Measurements from ENCODE around the gene CD207.

Gene CD207

DNA sequence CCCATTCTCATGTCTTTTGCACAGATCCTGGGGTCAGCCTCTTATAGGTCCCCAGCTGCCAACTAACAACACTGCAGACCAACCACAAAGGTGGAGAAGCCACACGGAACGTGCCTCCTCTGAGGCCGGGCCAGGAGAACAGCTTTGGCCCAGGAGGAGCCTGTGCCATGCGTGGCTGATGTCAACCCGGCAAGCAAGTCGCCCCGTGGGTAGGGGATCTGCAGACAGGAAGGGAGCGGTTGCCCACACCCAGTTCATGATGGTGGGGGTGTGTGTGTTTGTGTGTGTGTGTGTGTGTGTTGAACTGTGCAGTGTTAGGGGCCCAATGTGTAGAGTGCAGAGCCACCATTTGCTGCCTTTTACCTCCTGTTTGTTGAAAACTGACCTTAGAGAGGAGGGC lies 12.8 kb downstream of the CD207 start:
- peaks cover 0 to 12% of the 10 kb centered on the region in 2 experiments for H3K4me1 ChIP-seq (ENCODE audit: control insufficient read depth in 1 of 2, insufficient read depth in 1 of 2, low read depth in 1 of 2, low read length in 1 of 2)
- no peaks in the 10 kb centered on the region for H3K9me3 ChIP-seq

DNA sequence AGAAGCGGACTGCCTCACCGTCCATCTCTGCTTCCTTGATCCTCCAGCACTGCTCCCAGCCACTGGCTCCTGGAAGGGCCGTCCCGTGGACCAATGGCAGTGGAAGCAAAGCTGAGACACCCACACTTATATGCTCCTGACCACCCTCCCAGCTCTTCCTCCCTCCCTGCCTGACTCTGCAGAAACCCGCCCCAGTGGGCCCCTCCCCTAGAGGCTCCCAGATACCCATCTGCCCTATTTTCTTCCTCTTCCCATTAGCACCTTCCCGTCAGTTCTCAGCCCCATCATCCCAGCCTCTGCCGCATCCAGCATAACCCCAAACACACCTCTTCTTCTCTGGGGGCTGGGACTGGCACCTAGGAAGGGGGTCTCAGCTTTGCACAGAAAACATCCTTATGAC lies 15.1 kb downstream of the CD207 start, which contains the start of gene CLEC4F:
CLEC4F (minus strand) TSS at position 101 of the 400 bp plus-strand sequence; CDS start at position 25, 76 bp downstream.
- Histone ChIP-seq H3K4me3 (ENCODE audit: low read depth in 1 of 2, low read length in 1 of 2) (no peak within 1 kb of the TSS), H3K4me1 (ENCODE audit: control insufficient read depth in 1 of 2, insufficient read depth in 1 of 2, low read depth in 1 of 2, low read length in 1 of 2) (no peaks in the 10 kb centered on the region), H3K36me3 (no peaks in the 10 kb centered on the region), H3K27me3 (peaks cover 39% of the 10 kb centered on the region), H3K27ac (no peak within 1 kb of the TSS), H3K9me3 (no peaks in the 10 kb centered on the region)
- TF ChIP-seq, protein P1, sequence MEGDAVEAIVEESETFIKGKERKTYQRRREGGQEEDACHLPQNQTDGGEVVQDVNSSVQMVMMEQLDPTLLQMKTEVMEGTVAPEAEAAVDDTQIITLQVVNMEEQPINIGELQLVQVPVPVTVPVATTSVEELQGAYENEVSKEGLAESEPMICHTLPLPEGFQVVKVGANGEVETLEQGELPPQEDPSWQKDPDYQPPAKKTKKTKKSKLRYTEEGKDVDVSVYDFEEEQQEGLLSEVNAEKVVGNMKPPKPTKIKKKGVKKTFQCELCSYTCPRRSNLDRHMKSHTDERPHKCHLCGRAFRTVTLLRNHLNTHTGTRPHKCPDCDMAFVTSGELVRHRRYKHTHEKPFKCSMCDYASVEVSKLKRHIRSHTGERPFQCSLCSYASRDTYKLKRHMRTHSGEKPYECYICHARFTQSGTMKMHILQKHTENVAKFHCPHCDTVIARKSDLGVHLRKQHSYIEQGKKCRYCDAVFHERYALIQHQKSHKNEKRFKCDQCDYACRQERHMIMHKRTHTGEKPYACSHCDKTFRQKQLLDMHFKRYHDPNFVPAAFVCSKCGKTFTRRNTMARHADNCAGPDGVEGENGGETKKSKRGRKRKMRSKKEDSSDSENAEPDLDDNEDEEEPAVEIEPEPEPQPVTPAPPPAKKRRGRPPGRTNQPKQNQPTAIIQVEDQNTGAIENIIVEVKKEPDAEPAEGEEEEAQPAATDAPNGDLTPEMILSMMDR (IDR thresholded peaks at IDR 0.05), result no peak

More for the DNA sequence above, 12.8 kb downstream of the CD207 start:
- TF ChIP-seq, protein P1 (IDR thresholded peaks at IDR 0.05), result no peak
- Histone ChIP-seq H3K4me3 (ENCODE audit: low read depth in 1 of 2, low read length in 1 of 2) (no peak overlapping the region), H3K36me3 (no peaks in the 10 kb centered on the region), H3K27ac (no peak overlapping the region), H3K27me3 (peaks cover 22% of the 10 kb centered on the region)

DNA sequence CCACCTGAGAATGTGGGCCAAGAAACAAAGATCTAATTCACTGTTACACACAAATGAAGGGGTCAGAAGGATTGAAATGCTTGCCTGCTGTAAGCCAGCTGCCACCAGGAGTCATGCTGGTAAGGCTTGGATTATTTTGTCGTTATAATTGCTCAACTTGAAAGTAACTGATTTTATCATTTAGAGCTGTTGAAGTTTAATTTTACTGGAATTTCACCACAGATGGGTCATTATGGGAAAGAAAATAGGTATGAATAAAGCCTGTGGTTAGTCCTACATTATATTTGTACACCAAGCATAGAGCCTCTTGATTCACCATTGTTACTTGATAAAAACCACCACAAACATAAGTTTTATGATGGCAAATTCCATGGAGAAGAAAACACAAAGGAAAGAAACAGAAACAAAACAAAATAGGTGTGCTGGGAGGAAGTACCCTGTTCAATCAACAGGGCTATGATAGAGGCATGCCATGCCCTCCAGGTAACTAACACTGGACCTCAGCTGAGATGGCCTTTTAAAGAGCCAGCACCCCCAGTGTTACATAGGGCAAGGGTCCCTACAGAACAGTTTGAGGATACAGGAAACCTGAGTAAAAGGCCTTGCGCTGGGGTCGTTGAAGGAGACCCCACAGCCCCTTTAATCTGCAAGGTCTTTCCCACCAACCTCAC lies 18.2 kb downstream of the CD207 start:
- Histone ChIP-seq H3K27ac (no peak overlapping the region), H3K9me3 (no peaks in the 10 kb centered on the region), H3K36me3 (no peaks in the 10 kb centered on the region), H3K4me1 (ENCODE audit: control insufficient read depth in 1 of 2, insufficient read depth in 1 of 2, low read depth in 1 of 2, low read length in 1 of 2) (no peaks in the 10 kb centered on the region), H3K27me3 (peaks cover 45% of the 10 kb centered on the region), H3K4me3 (ENCODE audit: low read depth in 1 of 2, low read length in 1 of 2) (no peak overlapping the region)
- TF ChIP-seq, protein P1 (IDR thresholded peaks at IDR 0.05), result no peak

DNA sequence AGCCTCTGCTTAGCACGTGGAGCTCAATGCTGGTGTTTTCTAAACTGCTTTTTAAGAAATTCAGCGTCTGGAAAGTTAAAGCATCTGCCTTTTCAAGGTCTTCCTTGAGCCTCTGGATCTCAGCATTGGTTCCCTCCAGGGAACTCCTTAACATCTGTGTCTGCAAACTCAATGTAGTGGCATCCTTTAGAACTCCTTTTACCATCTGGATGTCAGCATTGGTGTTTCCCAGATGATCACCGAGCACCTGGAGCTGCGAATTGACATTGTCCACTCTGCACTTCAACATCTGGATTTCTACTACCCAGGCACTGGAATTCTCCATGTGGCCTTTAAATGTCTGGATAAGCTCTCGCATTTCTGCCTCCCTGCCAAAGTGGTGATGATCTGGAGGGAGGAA lies 18.9 kb downstream of the CD207 start:
- TF ChIP-seq, protein P1 (IDR thresholded peaks at IDR 0.05), result no peak
- Histone ChIP-seq H3K27ac (no peak overlapping the region), H3K36me3 (no peaks in the 10 kb centered on the region), H3K4me3 (ENCODE audit: low read depth in 1 of 2, low read length in 1 of 2) (no peak overlapping the region), H3K4me1 (ENCODE audit: control insufficient read depth in 1 of 2, insufficient read depth in 1 of 2, low read depth in 1 of 2, low read length in 1 of 2) (no peaks in the 10 kb centered on the region), H3K9me3 (no peaks in the 10 kb centered on the region), H3K27me3 (peaks cover 45% of the 10 kb centered on the region)

DNA sequence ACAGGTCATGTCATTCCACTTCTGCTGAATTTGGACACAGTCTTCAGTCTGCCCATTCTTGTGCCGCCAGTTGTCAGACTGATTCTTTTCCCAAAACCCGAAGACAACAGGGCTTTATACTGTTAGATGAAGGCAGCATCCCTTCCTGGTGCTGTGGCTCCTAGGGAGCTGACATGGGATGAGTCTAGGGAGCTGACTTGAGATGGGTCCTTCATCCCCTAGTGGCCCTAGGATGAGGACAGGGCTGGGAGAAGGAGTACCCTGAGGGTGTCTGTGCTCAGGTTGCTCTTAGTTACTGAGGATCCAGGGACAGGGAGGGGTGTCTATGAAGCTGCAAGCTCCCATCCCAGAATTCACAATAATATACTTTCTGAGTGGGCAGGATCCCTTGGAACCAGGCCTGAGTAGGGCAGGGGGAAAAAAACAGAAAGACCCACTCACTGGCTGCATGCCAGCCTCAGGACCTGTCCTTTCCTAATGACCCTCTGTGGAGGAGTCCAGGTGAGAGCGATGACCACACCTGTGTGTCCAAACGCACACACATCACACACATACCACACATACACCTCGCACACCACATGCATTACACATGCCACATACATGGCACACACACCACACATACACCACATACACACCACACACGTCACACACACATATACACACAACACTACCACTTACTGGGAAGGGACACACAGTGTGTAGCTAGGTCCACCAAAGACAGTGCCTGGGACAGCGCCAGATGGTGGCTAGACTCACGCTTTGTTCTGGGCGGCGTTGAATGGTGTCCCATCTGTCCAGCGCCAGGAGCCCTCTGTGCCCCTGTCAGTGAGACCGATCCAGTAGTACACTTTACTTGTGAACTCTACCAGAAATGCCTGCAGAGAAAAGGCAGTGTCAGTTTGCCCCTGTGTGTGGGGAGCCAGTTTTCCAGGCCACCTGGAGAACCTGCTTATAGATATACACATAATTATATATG lies 26.3 kb downstream of the CD207 start:
- TF ChIP-seq, protein P1 (IDR thresholded peaks at IDR 0.05), result no peak
- no peak overlapping the region for H3K27ac ChIP-seq
- no peak overlapping the region for H3K4me3 ChIP-seq (ENCODE audit: low read depth in 1 of 2, low read length in 1 of 2)
- no peaks in the 10 kb centered on the region for H3K9me3 ChIP-seq
- H3K4me1 ChIP-seq (ENCODE audit: control insufficient read depth in 1 of 2, insufficient read depth in 1 of 2, low read depth in 1 of 2, low read length in 1 of 2), result no peaks in the 10 kb centered on the region
- peaks cover 15% of the 10 kb centered on the region for H3K27me3 ChIP-seq
- no peaks in the 10 kb centered on the region for H3K36me3 ChIP-seq
